ENCODE results near the gene GORASP1. TPM values are rescaled to one million over a fixed set of nuclear protein-coding genes. Genes with fewer than 3 reads are reported as not detected.
A peak's percentile ranks its signal among the peaks of the same experiment; 100 is the strongest.

Gene GORASP1
- polyA plus RNA-seq, 3 donors: 23.2 to 105 (median 31.2) TPM

DNA sequence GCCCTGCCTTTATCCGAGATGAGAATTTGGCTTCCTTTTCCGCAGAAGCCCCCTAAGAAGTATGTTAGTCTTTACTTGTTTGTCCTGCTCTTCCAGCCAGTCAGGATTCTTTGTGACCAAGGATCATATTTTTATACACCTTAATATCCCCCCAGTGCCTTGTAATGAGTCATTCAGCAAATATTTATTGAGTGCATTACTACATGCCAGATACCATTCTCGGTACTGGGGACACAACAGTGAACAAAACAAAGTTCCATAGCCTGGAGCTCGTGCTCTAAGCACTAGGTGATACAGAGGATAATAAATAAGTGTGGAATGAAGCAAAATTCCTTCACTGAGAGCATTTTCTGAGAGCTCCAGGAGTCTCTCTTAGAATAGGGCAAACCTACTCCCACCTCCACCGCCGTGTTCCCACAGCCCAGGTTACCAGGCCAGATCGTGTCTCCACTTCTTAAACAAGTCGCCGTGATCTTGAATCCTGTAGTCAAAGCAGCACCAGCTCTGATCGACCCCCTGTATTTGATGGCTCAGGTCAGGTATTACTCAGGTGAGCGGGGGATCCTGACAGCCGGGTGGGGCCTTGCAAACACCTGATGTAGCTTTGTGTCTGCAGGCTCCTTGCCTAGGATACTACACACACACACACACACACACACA, 18.5 kb upstream of the GORASP1 start:
- H4K20me1 ChIP-seq (ENCODE audit: insufficient read depth, low read length): no peaks in the 10 kb centered on the region
- no peak overlapping the region for H3K4me3 ChIP-seq (replicated peaks in 1 of 3; ENCODE audit: low read depth in 2 of 3, low read length in 3 of 3)
- no peaks in the 10 kb centered on the region for H3K9me3 Mint-ChIP-seq
- no peak overlapping the region for H3K9ac ChIP-seq (ENCODE audit: insufficient read depth, low read length, poor library complexity, severe bottlenecking)
- no peak for DNase-seq
- TF ChIP-seq, protein P1, sequence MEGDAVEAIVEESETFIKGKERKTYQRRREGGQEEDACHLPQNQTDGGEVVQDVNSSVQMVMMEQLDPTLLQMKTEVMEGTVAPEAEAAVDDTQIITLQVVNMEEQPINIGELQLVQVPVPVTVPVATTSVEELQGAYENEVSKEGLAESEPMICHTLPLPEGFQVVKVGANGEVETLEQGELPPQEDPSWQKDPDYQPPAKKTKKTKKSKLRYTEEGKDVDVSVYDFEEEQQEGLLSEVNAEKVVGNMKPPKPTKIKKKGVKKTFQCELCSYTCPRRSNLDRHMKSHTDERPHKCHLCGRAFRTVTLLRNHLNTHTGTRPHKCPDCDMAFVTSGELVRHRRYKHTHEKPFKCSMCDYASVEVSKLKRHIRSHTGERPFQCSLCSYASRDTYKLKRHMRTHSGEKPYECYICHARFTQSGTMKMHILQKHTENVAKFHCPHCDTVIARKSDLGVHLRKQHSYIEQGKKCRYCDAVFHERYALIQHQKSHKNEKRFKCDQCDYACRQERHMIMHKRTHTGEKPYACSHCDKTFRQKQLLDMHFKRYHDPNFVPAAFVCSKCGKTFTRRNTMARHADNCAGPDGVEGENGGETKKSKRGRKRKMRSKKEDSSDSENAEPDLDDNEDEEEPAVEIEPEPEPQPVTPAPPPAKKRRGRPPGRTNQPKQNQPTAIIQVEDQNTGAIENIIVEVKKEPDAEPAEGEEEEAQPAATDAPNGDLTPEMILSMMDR (IDR thresholded peaks at IDR 0.05): no peak
- peaks cover 4 to 10% (median 6%) of the 10 kb centered on the region in 3 donors for H3K27me3 Mint-ChIP-seq (ENCODE audit: low read depth in 3 of 3)
- no peaks in the 10 kb centered on the region for H3K79me2 ChIP-seq (ENCODE audit: insufficient read depth, low read length)
- no peak overlapping the region for H3K4me3 Mint-ChIP-seq
- H3K36me3 Mint-ChIP-seq: peaks cover 0 to 7% of the 10 kb centered on the region in 2 donors
- peaks cover 25% of the 10 kb centered on the region for H3K4me1 Mint-ChIP-seq
- H3K4me2 ChIP-seq (replicated peaks; ENCODE audit: extremely low read depth, low read length, poor library complexity, severe bottlenecking): no peak overlapping the region
- H3K27ac Mint-ChIP-seq: peak overlapping the region in 1 of 7 donors; percentile 76
- intact Hi-C loops (cut with micrococcal nuclease): no loop called here
- no peaks in the 10 kb centered on the region for H3K27me3 ChIP-seq (ENCODE audit: control insufficient read depth in 2 of 2, insufficient read depth in 2 of 2, low read length in 2 of 2)
- no peaks in the 10 kb centered on the region for H3K9me3 ChIP-seq (replicated peaks in 1 of 2; ENCODE audit: control insufficient read depth in 1 of 2, insufficient read depth in 1 of 2, low read length in 2 of 2)
- peaks cover 18% of the 10 kb centered on the region in 2 donors for H3K4me1 ChIP-seq (ENCODE audit: control insufficient read depth in 1 of 2, insufficient read depth in 2 of 2, low read length in 2 of 2)
- H2AFZ ChIP-seq (ENCODE audit: insufficient read depth, low read depth, low read length, poor library complexity, severe bottlenecking): no peak overlapping the region
- H3K27ac ChIP-seq (ENCODE audit: low read depth in 1 of 2, low read length in 2 of 2): no peak overlapping the region
- 82% methylated on average over 8 of the region's 12 CpGs for WGBS (ENCODE audit: insufficient coverage)
- H3K36me3 ChIP-seq (replicated peaks in 1 of 2; ENCODE audit: control insufficient read depth in 1 of 2, insufficient read depth in 2 of 2, low read length in 2 of 2): no peaks in the 10 kb centered on the region

DNA sequence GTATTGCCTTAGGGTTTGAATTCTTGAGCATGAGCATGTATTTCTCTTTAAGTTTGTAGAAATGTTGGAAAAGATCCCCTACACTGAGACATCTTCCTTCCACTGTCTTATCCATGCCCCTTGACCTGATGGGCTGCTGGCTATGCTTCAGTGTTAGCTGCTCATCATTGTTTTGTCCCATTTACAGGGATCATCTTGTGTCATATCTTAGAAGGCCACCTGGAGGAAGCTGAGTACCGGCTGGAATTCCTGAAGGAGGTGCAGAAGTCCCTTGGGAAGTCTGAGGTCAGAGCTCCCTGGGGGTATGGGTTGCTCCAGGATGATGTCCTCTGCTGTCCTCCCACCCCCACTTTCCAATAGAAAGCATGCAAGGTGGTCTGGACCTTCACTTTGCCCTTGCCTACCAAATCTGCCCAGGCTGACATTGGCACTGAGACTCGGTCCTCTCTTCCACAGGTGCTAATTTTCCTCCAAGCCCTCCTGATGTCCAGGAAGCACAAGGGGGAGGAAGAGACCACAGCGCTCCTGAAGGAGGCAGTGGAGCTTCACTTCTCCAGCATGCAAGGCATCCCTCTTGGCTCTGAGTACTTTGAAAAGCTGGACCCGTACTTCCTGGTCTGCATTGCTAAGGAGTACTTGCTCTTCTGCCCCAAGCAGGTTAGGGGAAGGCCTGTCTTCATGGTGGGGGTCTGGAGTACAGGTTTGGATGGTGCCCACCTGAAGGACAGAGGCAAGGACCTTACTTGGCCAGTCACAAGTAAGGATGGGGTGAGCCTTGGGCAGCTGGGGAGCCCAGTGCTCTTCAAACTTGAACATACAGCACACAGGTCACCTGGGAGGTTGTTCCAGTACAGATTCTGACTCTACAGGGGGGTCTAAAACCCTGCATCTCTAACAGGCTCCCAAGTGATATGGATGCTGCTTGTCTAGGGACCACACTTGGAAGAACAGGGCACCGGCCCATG, 17.7 kb upstream of the GORASP1 start:
- Mint-ChIP-seq H3K9me3 (no peaks in the 10 kb centered on the region), H3K27ac (no peak overlapping the region), H3K4me1 (peaks cover 25% of the 10 kb centered on the region), H3K36me3 (peaks cover 0 to 3% of the 10 kb centered on the region in 2 donors), H3K4me3 (no peak overlapping the region), H3K27me3 (ENCODE audit: low read depth in 3 of 3) (peaks cover 4 to 10% (median 6%) of the 10 kb centered on the region in 3 donors)
- Histone ChIP-seq H3K79me2 (ENCODE audit: insufficient read depth, low read length) (no peaks in the 10 kb centered on the region), H3K9me3 (replicated peaks in 1 of 2; ENCODE audit: control insufficient read depth in 1 of 2, insufficient read depth in 1 of 2, low read length in 2 of 2) (no peaks in the 10 kb centered on the region), H3K27ac (ENCODE audit: low read depth in 1 of 2, low read length in 2 of 2) (no peak overlapping the region), H3K36me3 (replicated peaks in 1 of 2; ENCODE audit: control insufficient read depth in 1 of 2, insufficient read depth in 2 of 2, low read length in 2 of 2) (no peaks in the 10 kb centered on the region), H3K4me3 (replicated peaks in 1 of 3; ENCODE audit: low read depth in 2 of 3, low read length in 3 of 3) (no peak overlapping the region), H2AFZ (ENCODE audit: insufficient read depth, low read depth, low read length, poor library complexity, severe bottlenecking) (no peak overlapping the region), H3K4me1 (ENCODE audit: control insufficient read depth in 1 of 2, insufficient read depth in 2 of 2, low read length in 2 of 2) (peaks cover 18% of the 10 kb centered on the region in 2 donors), H3K27me3 (ENCODE audit: control insufficient read depth in 2 of 2, insufficient read depth in 2 of 2, low read length in 2 of 2) (no peaks in the 10 kb centered on the region), H3K4me2 (replicated peaks; ENCODE audit: extremely low read depth, low read length, poor library complexity, severe bottlenecking) (no peak overlapping the region), H4K20me1 (ENCODE audit: insufficient read depth, low read length) (no peaks in the 10 kb centered on the region), H3K9ac (ENCODE audit: insufficient read depth, low read length, poor library complexity, severe bottlenecking) (no peak overlapping the region)
- TF ChIP-seq, protein P1 (IDR thresholded peaks at IDR 0.05): no peak
- intact Hi-C loops (cut with micrococcal nuclease): no loop called here
- 93% methylated on average over 2 of the region's 5 CpGs for WGBS (ENCODE audit: insufficient coverage)
- no peak for DNase-seq

All from CD14-positive monocyte (primary cell).